GM18867 (cell line): Measurements from ENCODE around the gene VIPR1.
"Not testable (repeated sequence)": the region's sequence is repeated elsewhere in the genome, so short reads cannot be mapped to it uniquely, and the experiment has no call there.

Experiments used
- ATAC-seq: cut with Tn5 transposase; IDR thresholded peaks from one replicate; pipeline ENCODE4 v1.9.1; 2021; ENCODE audit warnings: mild to moderate bottlenecking, moderate library complexity; ENCODE audit not compliant: unreplicated experiment

Gene VIPR1

GRCh38 chr3:42569593-42570142 is 67.2 kb downstream of the VIPR1 start:
- no peak for ATAC-seq

- ATAC-seq = no peak
These were observed 69.8 kb downstream of the VIPR1 start for GRCh38 chr3:42572278-42572677.

- ATAC-seq = no peak
These were observed 72.8 kb downstream of the VIPR1 start for GRCh38 chr3:42575137-42575741.

GRCh38 chr3:42578054-42578453 is 75.6 kb downstream of the VIPR1 start:
- no peak for ATAC-seq

GRCh38 chr3:42579346-42579745 is 76.9 kb downstream of the VIPR1 start:
- ATAC-seq = not testable (repeated sequence)

GRCh38 chr3:42581400-42581708 is 78.9 kb downstream of the VIPR1 start:
- no peak for ATAC-seq

GRCh38 chr3:42581709-42582473 is 79.4 kb downstream of the VIPR1 start, which contains the start of gene SEC22C:
SEC22C (minus strand) TSS chr3:42581967; CDS start chr3:42569046, 12,921 bp downstream.
- peak; percentile 87 for ATAC-seq

- ATAC-seq = no peak
These were observed 80.1 kb downstream of the VIPR1 start for GRCh38 chr3:42582474-42583070.
